OCI-LY7 (cell line): ENCODE results near the gene C16orf96. TPM values are rescaled to one million over a fixed set of nuclear protein-coding genes. Genes with fewer than 3 reads are reported as not detected.

Experiments used
- BruUV-seq: library from RNA; stranded (reverse); fragments of 400-500 nt; replicated peaks from 2 replicates; lab custom pipeline; 2021; lab: Mats Ljungman, UMichigan
- CTCF ChIA-PET: fragments of 300-600 bp; sonication (Branson Sonifier 250); formaldehyde crosslinking; loops from one replicate; lab custom pipeline; 2022; ENCODE audit warnings: antibody characterized with exemption; ENCODE audit not compliant: unreplicated experiment; lab: Charles Lee
- POLR2A ChIA-PET: fragments of 300-600 bp; sonication (Branson Sonifier 250); formaldehyde crosslinking; loops from one replicate; lab custom pipeline; 2022; ENCODE audit warnings: antibody characterized with exemption; lab: Charles Lee
- DNase-seq: peaks from one replicate; pipeline ENCODE4 v3.0.0-alpha.2; 2015; ENCODE audit warnings: low spot score
- H2AFZ ChIP-seq: fragments of 200-600 bp; sonication (generic), shearing (Covaris generic); 2 replicates; pipeline ENCODE4 v1.6.1; 2014; ENCODE audit warnings: mild to moderate bottlenecking, antibody characterized with exemption, low read length, moderate library complexity
- H3K27ac ChIP-seq: fragments of 200-600 bp; sonication (generic); 2 replicates; pipeline ENCODE4 v1.5.1; 2014; ENCODE audit warnings: mixed run types, low read depth, mild to moderate bottlenecking, moderate library complexity, low read length, inconsistent platforms; ENCODE audit not compliant: poor library complexity, severe bottlenecking
- H3K36me3 ChIP-seq: fragments of 200-600 bp; sonication (generic); 2 replicates; pipeline ENCODE4 v1.6.1; 2014; ENCODE audit warnings: mild to moderate bottlenecking, antibody characterized with exemption, low read length, moderate library complexity, mixed read lengths; ENCODE audit not compliant: insufficient read depth
- H3K4me1 ChIP-seq: fragments of 200-600 bp; sonication (generic); 2 replicates; pipeline ENCODE4 v1.5.1; 2014; ENCODE audit warnings: mild to moderate bottlenecking, low read length; ENCODE audit not compliant: insufficient read depth, poor library complexity, severe bottlenecking
- H3K4me2 ChIP-seq: fragments of 200-600 bp; sonication (generic); 2 replicates; pipeline ENCODE4 v1.6.1; 2014; ENCODE audit warnings: mild to moderate bottlenecking, low read length
- H3K4me3 ChIP-seq: fragments of 200-600 bp; sonication (generic); 2 replicates; pipeline ENCODE4 v1.5.1; 2014; ENCODE audit warnings: mild to moderate bottlenecking, low read depth, low read length; ENCODE audit not compliant: poor library complexity, severe bottlenecking
- H3K79me2 ChIP-seq: fragments of 200-600 bp; sonication (generic); 2 replicates; pipeline ENCODE4 v1.6.1; 2016; ENCODE audit warnings: low read depth, mild to moderate bottlenecking, low read length, moderate library complexity, mixed read lengths; ENCODE audit not compliant: insufficient read depth
- H3K9me2 ChIP-seq: fragments of 200-600 bp; sonication (generic); 2 replicates; pipeline ENCODE4 v1.6.1; 2016; ENCODE audit warnings: mild to moderate bottlenecking, low read length, mixed read lengths; ENCODE audit not compliant: insufficient read depth
- H3K9me3 ChIP-seq: fragments of 200-600 bp; sonication (generic); 2 replicates; pipeline ENCODE4 v1.6.1; 2014; ENCODE audit warnings: mild to moderate bottlenecking, mixed run types, low read length, mixed read lengths
- H4K20me1 ChIP-seq: fragments of 200-600 bp; sonication (generic); 2 replicates; pipeline ENCODE4 v1.6.1; 2014; ENCODE audit warnings: mild to moderate bottlenecking, antibody characterized with exemption, low read length, moderate library complexity, mixed read lengths; ENCODE audit not compliant: insufficient read depth
- CTCF ChIP-seq: fragments of 200-600 bp; sonication (generic); conservative IDR thresholded peaks from 2 replicates; pipeline ENCODE4 v1.5.1; 2014; ENCODE audit warnings: mild to moderate bottlenecking, antibody characterized with exemption, low read length, moderate library complexity, mixed read lengths
- EZH2phosphoT487 ChIP-seq: fragments of 200-600 bp; sonication (generic); IDR thresholded peaks from 2 replicates; pipeline ENCODE4 v1.6.1; 2018; ENCODE audit warnings: low read depth, borderline replicate concordance, mild to moderate bottlenecking, mixed run types, antibody characterized with exemption, low read length, moderate library complexity, mixed read lengths
- intact Hi-C: fragments of 100-400 bp; cut with micrococcal nuclease; formaldehyde crosslinking; loops from one replicate; pipeline ENCODE4 v1.10.0; 2022; ENCODE audit not compliant: unreplicated experiment
- total RNA-seq, 2 experiments: library from RNA; depleted of rRNA in 1 of 2; stranded (reverse); fragments of >200 nt in 1 of 2; shearing (Covaris generic) in 1 of 2; gene quantifications; 2 replicates each; pipeline ENCODE4 v1.2.3, GENCODE V29; 2014 to 2022

C16orf96 gene
- total RNA-seq, 2 experiments from 2014 or later: 0.13 to 0.27 TPM

- DNase-seq: no peak
- H2AFZ ChIP-seq: no peak overlapping the region
- TF ChIP-seq EZH2phosphoT487 (no peak), CTCF (no peak)
- no peaks in the 10 kb centered on the region for H3K79me2 ChIP-seq
- ChIA-PET POLR2A (no interaction called here), CTCF (interaction anchor here (0.6 kb wide), 1 partner anchor 27 kb away, joined by 4 read pairs; no protein-coding TSS in a partner anchor)
- H3K4me3 ChIP-seq: no peak overlapping the region
- H3K36me3 ChIP-seq: no peaks in the 10 kb centered on the region; the same call in 1 of the 2 replicates
- H3K27ac ChIP-seq: no peak overlapping the region
- H3K4me2 ChIP-seq: no peak overlapping the region
- no peaks in the 10 kb centered on the region for H4K20me1 ChIP-seq
- no peaks in the 10 kb centered on the region for H3K4me1 ChIP-seq
- intact Hi-C loops: no loop called here
- BruUV-seq: no TSS peak
- H3K9me3 ChIP-seq: no peaks in the 10 kb centered on the region
- H3K9me2 ChIP-seq: no peaks in the 10 kb centered on the region
Measured at GRCh38 chr16:4520913-4521312, 35.2 kb upstream of the C16orf96 start.

DNA sequence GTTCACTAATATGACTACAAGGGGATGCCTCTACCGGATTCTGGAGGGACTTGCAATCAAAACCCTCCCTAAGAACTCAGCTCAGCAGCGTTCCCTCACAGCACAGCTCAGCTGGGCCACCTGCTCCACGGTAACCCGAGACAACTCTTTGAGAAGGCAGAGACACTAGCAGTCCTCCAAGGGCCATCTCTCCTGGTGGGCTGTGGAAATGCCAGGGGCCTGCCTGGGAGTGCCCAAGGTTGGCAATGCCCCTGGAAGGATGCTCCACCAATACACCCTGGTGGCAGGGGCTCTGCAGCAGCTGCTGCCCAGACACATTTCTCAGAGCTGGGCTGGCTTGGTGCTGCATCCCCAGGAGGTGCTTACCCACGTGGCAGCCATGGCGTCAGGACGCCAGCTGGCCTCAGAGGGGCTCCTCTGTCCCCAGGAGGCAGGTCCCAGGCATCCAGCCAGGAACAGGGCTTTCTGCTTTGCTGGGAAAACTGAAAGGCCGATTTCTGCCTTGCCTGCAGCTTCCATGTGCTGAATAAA is 34.0 kb upstream of the C16orf96 start:
- H2AFZ ChIP-seq: no peak overlapping the region
- peaks cover 6% of the 10 kb centered on the region for H3K4me1 ChIP-seq
- TF ChIP-seq CTCF: no peak
- no peak for TF ChIP-seq EZH2phosphoT487
- no peak overlapping the region for H3K4me2 ChIP-seq
- ChIA-PET POLR2A (no interaction called here), CTCF (no interaction called here)
- H4K20me1 ChIP-seq: no peaks in the 10 kb centered on the region
- H3K27ac ChIP-seq: no peak overlapping the region
- no TSS peak for BruUV-seq
- H3K9me3 ChIP-seq: no peaks in the 10 kb centered on the region
- H3K9me2 ChIP-seq: no peaks in the 10 kb centered on the region
- intact Hi-C loops: no loop called here
- H3K36me3 ChIP-seq: no peaks in the 10 kb centered on the region; the same call in 1 of the 2 replicates
- no peak overlapping the region for H3K4me3 ChIP-seq
- no peak for DNase-seq
- H3K79me2 ChIP-seq: no peaks in the 10 kb centered on the region

DNA sequence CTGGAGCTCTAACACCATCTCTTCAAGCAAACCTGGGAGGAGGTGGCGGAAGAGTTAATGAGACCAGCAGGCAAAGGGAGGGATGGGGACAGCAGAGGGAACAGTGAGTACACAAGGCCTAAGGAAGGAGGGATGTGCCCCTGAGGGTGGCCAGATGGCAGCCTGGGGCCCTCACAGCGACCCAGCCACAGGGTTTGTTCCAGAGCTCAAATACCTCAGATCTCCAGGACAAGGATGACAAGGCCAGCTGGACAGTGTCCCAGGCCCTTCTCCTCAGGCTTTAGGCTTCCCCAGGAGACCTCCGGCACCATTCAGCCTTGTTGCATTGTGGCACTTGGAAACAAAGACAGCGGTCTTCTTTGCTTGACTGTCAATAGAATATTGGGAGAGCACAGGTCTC is 32.5 kb upstream of the C16orf96 start:
- intact Hi-C loops: no loop called here
- H3K79me2 ChIP-seq: peaks cover 5% of the 10 kb centered on the region; the same call in 1 of the 2 replicates

More for the DNA sequence above, 32.5 kb upstream of the C16orf96 start:
- Histone ChIP-seq H3K4me3 (no peak overlapping the region), H3K9me3 (no peaks in the 10 kb centered on the region), H3K4me1 (peaks cover 21% of the 10 kb centered on the region), H3K4me2 (no peak overlapping the region), H2AFZ (no peak overlapping the region), H3K9me2 (no peaks in the 10 kb centered on the region), H3K27ac (no peak overlapping the region), H4K20me1 (no peaks in the 10 kb centered on the region), H3K36me3 (no peaks in the 10 kb centered on the region; the same call in 1 of the 2 replicates)
- BruUV-seq: no TSS peak
- CTCF ChIA-PET: no interaction called here
- POLR2A ChIA-PET: no interaction called here
- no peak for DNase-seq
- TF ChIP-seq EZH2phosphoT487: no peak
- TF ChIP-seq CTCF: no peak
